Measurements from ENCODE around the gene LRRC36. TPM values are rescaled to one million over a fixed set of nuclear protein-coding genes. Genes with fewer than 3 reads are reported as not detected.

LRRC36 gene
- total and polyA plus RNA-seq, 2 donors from 2014 or later: 2.6 to 3.1 TPM

DNA sequence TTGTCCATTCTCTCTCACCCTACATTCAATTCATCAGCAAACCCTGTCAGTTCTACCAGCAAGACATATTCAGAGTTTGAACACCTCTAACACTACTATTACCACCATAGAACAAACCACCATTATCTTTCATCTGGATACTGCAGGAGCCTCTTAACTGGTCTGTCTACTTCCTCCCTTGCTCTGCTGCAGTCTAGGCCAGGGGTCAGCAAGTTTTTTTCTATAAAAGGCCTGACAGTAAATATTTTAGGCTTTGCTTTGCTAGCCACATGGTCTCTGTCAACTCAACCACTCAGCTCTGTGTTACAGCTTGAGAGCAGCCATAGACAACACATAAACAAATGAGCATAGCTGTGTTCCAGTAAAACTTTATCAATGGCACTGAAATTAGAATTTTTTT is 13.9 kb upstream of the LRRC36 start:
- Histone ChIP-seq H3K4me3 (ENCODE audit: low read length in 3 of 3) (no peak overlapping the region), H3K4me1 (ENCODE audit: control insufficient read depth in 2 of 3, insufficient read depth in 2 of 3, low read depth in 1 of 3, low read length in 3 of 3) (peaks cover 0 to 3% (median 2%) of the 10 kb centered on the region in 3 donors), H3K36me3 (ENCODE audit: control insufficient read depth in 2 of 3, insufficient read depth in 3 of 3, low read length in 3 of 3) (no peaks in the 10 kb centered on the region), H3K9ac (ENCODE audit: low read length in 3 of 3) (no peak overlapping the region), H3K27me3 (ENCODE audit: control insufficient read depth, insufficient read depth, low read length) (no peaks in the 10 kb centered on the region), H3K27ac (ENCODE audit: low read depth in 2 of 2, low read length in 2 of 2) (peak overlapping the region in 1 of 2 donors; percentile 8), H3K9me3 (ENCODE audit: control insufficient read depth in 2 of 3, insufficient read depth in 1 of 3, low read length in 3 of 3) (no peaks in the 10 kb centered on the region)
- intact Hi-C loops (cut with DNase I): no loop called here
- peak in 2 of 5 donors; percentile 44 to 58 for DNase-seq
- TF ChIP-seq, protein P1, sequence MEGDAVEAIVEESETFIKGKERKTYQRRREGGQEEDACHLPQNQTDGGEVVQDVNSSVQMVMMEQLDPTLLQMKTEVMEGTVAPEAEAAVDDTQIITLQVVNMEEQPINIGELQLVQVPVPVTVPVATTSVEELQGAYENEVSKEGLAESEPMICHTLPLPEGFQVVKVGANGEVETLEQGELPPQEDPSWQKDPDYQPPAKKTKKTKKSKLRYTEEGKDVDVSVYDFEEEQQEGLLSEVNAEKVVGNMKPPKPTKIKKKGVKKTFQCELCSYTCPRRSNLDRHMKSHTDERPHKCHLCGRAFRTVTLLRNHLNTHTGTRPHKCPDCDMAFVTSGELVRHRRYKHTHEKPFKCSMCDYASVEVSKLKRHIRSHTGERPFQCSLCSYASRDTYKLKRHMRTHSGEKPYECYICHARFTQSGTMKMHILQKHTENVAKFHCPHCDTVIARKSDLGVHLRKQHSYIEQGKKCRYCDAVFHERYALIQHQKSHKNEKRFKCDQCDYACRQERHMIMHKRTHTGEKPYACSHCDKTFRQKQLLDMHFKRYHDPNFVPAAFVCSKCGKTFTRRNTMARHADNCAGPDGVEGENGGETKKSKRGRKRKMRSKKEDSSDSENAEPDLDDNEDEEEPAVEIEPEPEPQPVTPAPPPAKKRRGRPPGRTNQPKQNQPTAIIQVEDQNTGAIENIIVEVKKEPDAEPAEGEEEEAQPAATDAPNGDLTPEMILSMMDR (IDR thresholded peaks at IDR 0.05; ENCODE audit: borderline replicate concordance, extremely low read depth, insufficient read depth): no peak
- FAIRE-seq: no peak

GRCh38 chr16:67317853-67318252 is 8.8 kb upstream of the LRRC36 start:
- Histone ChIP-seq H3K27ac (ENCODE audit: low read depth in 2 of 2, low read length in 2 of 2) (no peak overlapping the region), H3K36me3 (ENCODE audit: control insufficient read depth in 2 of 3, insufficient read depth in 3 of 3, low read length in 3 of 3) (no peaks in the 10 kb centered on the region), H3K9ac (ENCODE audit: low read length in 3 of 3) (no peak overlapping the region), H3K27me3 (ENCODE audit: control insufficient read depth, insufficient read depth, low read length) (no peaks in the 10 kb centered on the region), H3K4me3 (ENCODE audit: low read length in 3 of 3) (no peak overlapping the region), H3K4me1 (ENCODE audit: control insufficient read depth in 2 of 3, insufficient read depth in 2 of 3, low read depth in 1 of 3, low read length in 3 of 3) (no peaks in the 10 kb centered on the region), H3K9me3 (ENCODE audit: control insufficient read depth in 2 of 3, insufficient read depth in 1 of 3, low read length in 3 of 3) (no peaks in the 10 kb centered on the region)
- TF ChIP-seq, protein P1 (IDR thresholded peaks at IDR 0.05; ENCODE audit: borderline replicate concordance, extremely low read depth, insufficient read depth): no peak
- FAIRE-seq: no peak
- DNase-seq: no peak
- intact Hi-C loops (cut with DNase I): no loop called here

DNA sequence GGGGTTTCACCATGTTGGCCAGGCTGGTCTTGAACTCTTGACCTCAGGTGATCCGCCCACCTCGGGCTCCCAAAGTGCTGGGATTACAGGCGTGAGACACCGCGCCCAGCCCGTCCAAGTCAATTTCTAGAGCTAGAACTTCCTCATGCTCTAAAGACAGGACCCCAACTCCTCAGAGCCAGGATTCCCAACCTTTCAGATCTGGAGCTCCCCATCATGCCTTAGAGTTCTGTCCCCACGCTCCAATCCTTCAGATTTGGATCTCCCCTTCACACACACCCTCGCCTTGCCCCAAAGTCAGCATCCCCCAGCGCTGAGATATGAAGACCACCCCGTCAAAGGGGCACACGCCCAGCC is 522 bp upstream of the LRRC36 start:
- intact Hi-C loops (cut with DNase I): no loop called here
- H3K27me3 ChIP-seq (ENCODE audit: control insufficient read depth, insufficient read depth, low read length): no peaks in the 10 kb centered on the region
- H3K27ac ChIP-seq (ENCODE audit: low read depth in 2 of 2, low read length in 2 of 2): peak overlapping the region in 1 of 2 donors; percentile 9
- H3K4me3 ChIP-seq (ENCODE audit: low read length in 3 of 3): peak overlapping the region; percentile 28 to 67 (median 48)
- H3K36me3 ChIP-seq (ENCODE audit: control insufficient read depth in 2 of 3, insufficient read depth in 3 of 3, low read length in 3 of 3): no peaks in the 10 kb centered on the region
- H3K4me1 ChIP-seq (ENCODE audit: control insufficient read depth in 2 of 3, insufficient read depth in 2 of 3, low read depth in 1 of 3, low read length in 3 of 3): peaks cover 0 to 10% (median 5%) of the 10 kb centered on the region in 3 donors
- H3K9ac ChIP-seq (ENCODE audit: low read length in 3 of 3): peak overlapping the region in 2 of 3 donors; percentile 71 to 80
- DNase-seq: no peak
- no peak for FAIRE-seq
- H3K9me3 ChIP-seq (ENCODE audit: control insufficient read depth in 2 of 3, insufficient read depth in 1 of 3, low read length in 3 of 3): no peaks in the 10 kb centered on the region
- TF ChIP-seq, protein P1 (IDR thresholded peaks at IDR 0.05; ENCODE audit: borderline replicate concordance, extremely low read depth, insufficient read depth): no peak

- no peak for DNase-seq
- no peak overlapping the region for H3K27ac ChIP-seq (ENCODE audit: low read depth in 2 of 2, low read length in 2 of 2)
- intact Hi-C loops (cut with DNase I): no loop called here
- H3K27me3 ChIP-seq (ENCODE audit: control insufficient read depth, insufficient read depth, low read length): no peaks in the 10 kb centered on the region
- FAIRE-seq: no peak
- H3K4me1 ChIP-seq (ENCODE audit: control insufficient read depth in 2 of 3, insufficient read depth in 2 of 3, low read depth in 1 of 3, low read length in 3 of 3): peaks cover 0 to 10% (median 5%) of the 10 kb centered on the region in 3 donors
- H3K9me3 ChIP-seq (ENCODE audit: control insufficient read depth in 2 of 3, insufficient read depth in 1 of 3, low read length in 3 of 3): no peaks in the 10 kb centered on the region
- H3K4me3 ChIP-seq (ENCODE audit: low read length in 3 of 3): no peak overlapping the region
- TF ChIP-seq, protein P1 (IDR thresholded peaks at IDR 0.05; ENCODE audit: borderline replicate concordance, extremely low read depth, insufficient read depth): no peak
- no peaks in the 10 kb centered on the region for H3K36me3 ChIP-seq (ENCODE audit: control insufficient read depth in 2 of 3, insufficient read depth in 3 of 3, low read length in 3 of 3)
- no peak overlapping the region for H3K9ac ChIP-seq (ENCODE audit: low read length in 3 of 3)
Measured at GRCh38 chr16:67327743-67328142, 1.1 kb downstream of the LRRC36 start.

Measured in kidney (tissue), 14 donors.